NOMO-1 treated with dmso at 0.1 percent for 144 hours (cell line): ENCODE results near the gene MAGI2.

Source experiments
- DNase-seq: peaks from one replicate; lab custom pipeline; 2025; ENCODE audit not compliant: unreplicated experiment; lab: John Stamatoyannopoulos, UW

Gene MAGI2

GRCh38 chr7:78679112-78679876 lies 774.2 kb downstream of the MAGI2 start:
- no peak for DNase-seq

DNA sequence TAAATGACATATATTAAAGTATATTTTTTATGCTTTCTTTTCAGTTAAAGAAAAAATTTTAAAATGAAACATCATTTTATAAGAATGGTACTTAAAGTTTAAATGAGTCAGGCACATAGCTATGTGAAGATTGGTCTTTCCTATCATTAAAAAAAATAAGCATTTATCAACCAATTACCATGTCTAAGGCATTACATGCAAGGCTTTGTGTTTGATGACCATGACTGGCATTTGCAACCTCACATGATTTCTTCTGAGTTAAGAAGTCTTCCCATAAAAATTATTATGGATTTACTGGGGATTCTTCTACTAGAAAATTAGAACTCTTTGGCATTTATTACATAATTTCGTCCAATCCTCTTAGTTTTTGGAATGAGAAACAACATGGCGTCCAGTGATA lies 776.1 kb downstream of the MAGI2 start:
- no peak for DNase-seq

GRCh38 chr7:78675511-78675910 lies 778.0 kb downstream of the MAGI2 start:
- no peak for DNase-seq

DNA sequence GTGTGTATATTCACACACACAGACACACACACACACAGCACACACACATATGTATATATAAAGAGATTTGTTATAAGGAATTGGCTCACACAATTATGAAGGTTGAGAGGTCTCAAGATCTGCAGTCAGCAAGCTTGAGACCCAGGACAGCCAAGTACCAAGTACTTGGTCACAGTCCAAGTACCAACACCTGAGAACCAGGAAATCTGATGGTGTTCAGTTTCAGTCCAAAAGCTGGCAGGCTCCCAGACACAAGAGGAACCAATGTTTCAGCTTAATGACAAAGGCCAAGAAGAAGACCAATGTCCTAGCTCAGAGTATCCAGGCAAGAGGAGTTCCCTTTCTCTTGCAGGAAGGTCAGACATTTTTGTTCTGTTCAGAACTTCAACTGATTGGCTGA lies 780.2 kb downstream of the MAGI2 start:
- no peak for DNase-seq

DNA sequence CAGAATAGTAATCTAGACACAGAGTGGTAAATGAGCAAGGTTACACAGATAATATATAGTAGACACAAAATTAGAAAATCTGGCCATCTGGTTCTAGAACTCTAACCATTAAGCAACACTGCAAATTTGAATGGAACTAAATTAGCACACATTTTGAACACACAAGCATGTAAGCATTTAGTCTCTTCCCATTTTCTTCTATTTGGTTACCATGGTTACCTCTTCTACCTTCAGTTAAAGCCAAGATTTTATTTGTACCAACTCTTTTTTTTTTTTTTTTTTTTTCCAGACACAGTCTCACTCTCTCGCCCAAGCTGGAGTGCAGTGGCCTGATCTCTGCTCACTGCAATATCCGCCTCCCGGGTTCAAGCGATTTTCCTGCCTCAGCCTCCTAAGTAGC lies 790.5 kb downstream of the MAGI2 start:
- DNase-seq, result no peak

- DNase-seq, result no peak
These were observed 803.5 kb downstream of the MAGI2 start for GRCh38 chr7:78649976-78650375.

- DNase-seq, result no peak
These were observed 804.2 kb downstream of the MAGI2 start for GRCh38 chr7:78649236-78649635.

- no peak for DNase-seq
These were observed 810.7 kb downstream of the MAGI2 start for GRCh38 chr7:78642751-78643150.

- DNase-seq, result no peak
These were observed 815.1 kb downstream of the MAGI2 start for GRCh38 chr7:78638364-78638763.

DNA sequence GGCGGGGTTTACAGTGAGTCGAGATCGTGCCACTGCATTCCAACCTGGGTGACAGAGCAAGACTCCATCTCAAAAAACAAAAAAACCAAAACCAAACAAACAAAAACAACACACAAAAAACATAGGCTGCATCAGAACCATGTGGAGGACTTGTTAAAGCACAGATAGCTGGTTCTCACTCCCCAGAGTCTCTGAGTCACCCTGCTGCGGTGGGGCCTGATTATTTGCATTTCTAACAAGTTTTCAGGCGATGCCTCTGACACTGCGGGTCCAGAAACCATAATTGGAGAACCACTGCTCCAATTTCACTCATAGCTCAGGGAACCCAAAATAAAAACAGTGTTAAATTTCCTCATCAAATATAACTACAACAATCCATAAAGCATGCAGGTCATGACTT lies 816.7 kb downstream of the MAGI2 start:
- DNase-seq, result no peak

- DNase-seq, result no peak
These were observed 818.3 kb downstream of the MAGI2 start for GRCh38 chr7:78635026-78635793.

- no peak for DNase-seq
These were observed 819.4 kb downstream of the MAGI2 start for GRCh38 chr7:78634093-78634492.

- DNase-seq, result no peak
These were observed 832.5 kb downstream of the MAGI2 start for GRCh38 chr7:78620920-78621319.

GRCh38 chr7:78616539-78616938 lies 836.9 kb downstream of the MAGI2 start:
- no peak for DNase-seq

DNA sequence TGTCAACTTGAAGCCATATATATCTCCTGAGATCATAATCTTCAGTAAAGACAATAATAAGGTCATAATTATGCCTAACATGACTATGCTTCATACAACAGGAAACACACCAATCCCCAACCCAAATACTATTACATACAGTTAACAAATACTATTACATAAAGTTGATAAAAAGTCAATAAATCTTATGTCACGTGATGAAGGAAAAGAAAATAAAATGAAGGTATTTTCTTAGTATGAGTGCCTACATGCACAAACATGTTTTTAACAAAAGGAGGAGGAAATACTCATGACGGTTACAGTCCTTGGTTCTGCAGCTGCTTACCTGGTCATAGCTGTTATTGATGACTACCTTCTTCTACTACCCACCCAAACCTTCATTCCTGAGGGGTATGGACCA lies 844.2 kb downstream of the MAGI2 start:
- DNase-seq, result no peak

- DNase-seq, result no peak
These were observed 846.4 kb downstream of the MAGI2 start for GRCh38 chr7:78607099-78607498.

DNA sequence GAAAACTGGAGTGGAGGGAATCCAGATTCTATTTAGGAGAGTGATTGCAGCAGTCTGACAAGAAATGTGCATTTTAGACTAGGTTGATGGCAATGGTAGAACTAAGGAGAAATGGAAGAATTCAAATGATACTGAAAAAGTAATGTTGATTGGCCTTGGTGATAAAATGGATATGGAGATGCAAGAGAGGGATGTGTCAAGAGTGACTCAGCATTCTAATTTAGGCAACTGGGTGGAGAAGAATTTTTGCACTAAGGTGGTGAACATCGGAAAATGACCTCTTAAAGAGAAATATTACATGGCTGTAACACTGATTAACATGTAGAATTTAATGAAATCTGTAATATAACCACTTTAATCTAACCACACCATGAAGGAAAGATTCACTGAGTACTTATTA lies 848.3 kb downstream of the MAGI2 start:
- DNase-seq, result no peak

- DNase-seq, result no peak
These were observed 851.7 kb downstream of the MAGI2 start for GRCh38 chr7:78601728-78602127.

GRCh38 chr7:78594156-78594555 lies 859.3 kb downstream of the MAGI2 start:
- no peak for DNase-seq

DNA sequence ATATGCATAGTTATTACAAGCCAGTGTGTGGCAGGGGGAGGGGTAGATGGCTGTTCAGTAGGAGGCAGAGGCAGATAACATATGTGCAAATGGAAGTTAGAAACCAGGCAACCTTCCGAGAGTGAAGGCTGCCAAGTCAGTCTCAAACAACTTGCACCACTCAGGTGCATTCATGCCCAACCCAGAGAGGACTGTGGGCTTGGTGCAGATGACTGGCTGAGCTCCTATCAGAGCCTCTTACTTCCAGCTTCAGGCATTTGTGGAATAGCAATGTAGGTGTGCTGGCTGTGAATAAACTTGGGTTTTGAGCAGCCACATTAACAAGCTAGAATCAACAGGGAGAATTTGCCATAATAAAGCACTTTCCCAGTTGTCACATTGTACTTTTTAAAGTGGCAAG lies 865.1 kb downstream of the MAGI2 start:
- DNase-seq, result no peak

- no peak for DNase-seq
These were observed 865.9 kb downstream of the MAGI2 start for GRCh38 chr7:78587443-78588044.

GRCh38 chr7:78585980-78586379 lies 867.5 kb downstream of the MAGI2 start:
- no peak for DNase-seq
